Muscle of arm (tissue), 14 donors: ENCODE results near the gene SERPINH1. TPM values are rescaled to one million over a fixed set of nuclear protein-coding genes. Genes with fewer than 3 reads are reported as not detected.

Experiments
- DNase-seq: peaks from one replicate; pipeline ENCODE4 v3.0.0-alpha.2; 2013
- long read RNA-seq, 11 donors: transcript quantifications; one replicate each; lab custom pipeline, GENCODE V29; 2026
- polyA plus RNA-seq, 12 donors: library from polyadenylated mRNA; unstranded; fragments of 120-200 nt; gene quantifications; one replicate each; pipeline ENCODE4 v1.2.1, GENCODE V29; 2013; ENCODE audit not compliant: insufficient read length in 12 of 12

Gene SERPINH1
- 100 to 1,000 TPM in 11 of 12 donors, not detected in 1; 232 to 462 (median 323) TPM for polyA plus RNA-seq
- long read RNA-seq, donor 1, transcript SERPINH1-201 (5 exons, 2,225 nt): major isoform, 61 of 235 reads
- long read RNA-seq, donor 1, partial matches to known transcripts: 170 of 235 reads
- long read RNA-seq, donor 1, other reads (novel, unspliced or antisense): 0 of 235 reads
- long read RNA-seq, donor 2, transcript SERPINH1-205 (3 exons, 2,283 nt): minor isoform, 5 of 392 reads
- long read RNA-seq, donor 2, transcript SERPINH1-201 (5 exons, 2,225 nt): major isoform, 121 of 392 reads
- long read RNA-seq, donor 2, partial matches to known transcripts: 263 of 392 reads
- long read RNA-seq, donor 2, other reads (novel, unspliced or antisense): 0 of 392 reads
- long read RNA-seq, donor 3, transcript SERPINH1-201 (5 exons, 2,225 nt): major isoform, 49 of 63 reads
- long read RNA-seq, donor 3, partial matches to known transcripts: 13 of 63 reads
- long read RNA-seq, donor 3, other reads (novel, unspliced or antisense): 0 of 63 reads
- long read RNA-seq, donor 4, transcript SERPINH1-201 (5 exons, 2,225 nt): major isoform, 52 of 66 reads
- long read RNA-seq, donor 4, partial matches to known transcripts: 12 of 66 reads
- long read RNA-seq, donor 4, other reads (novel, unspliced or antisense): 0 of 66 reads
- long read RNA-seq, donor 5: 0 reads
- long read RNA-seq, donor 6, transcript SERPINH1-201 (5 exons, 2,225 nt): major isoform, 68 of 201 reads
- long read RNA-seq, donor 6, partial matches to known transcripts: 132 of 201 reads
- long read RNA-seq, donor 6, other reads (novel, unspliced or antisense): 0 of 201 reads
- long read RNA-seq, donor 7, transcript SERPINH1-201 (5 exons, 2,225 nt): major isoform, 55 of 142 reads
- long read RNA-seq, donor 7, partial matches to known transcripts: 85 of 142 reads
- long read RNA-seq, donor 7, other reads (novel, unspliced or antisense): 0 of 142 reads
- long read RNA-seq, donor 8, transcript SERPINH1-205 (3 exons, 2,283 nt): minor isoform, 6 of 269 reads
- long read RNA-seq, donor 8, transcript SERPINH1-201 (5 exons, 2,225 nt): major isoform, 94 of 269 reads
- long read RNA-seq, donor 8, partial matches to known transcripts: 169 of 269 reads
- long read RNA-seq, donor 8, other reads (novel, unspliced or antisense): 0 of 269 reads
- long read RNA-seq, donor 9, transcript SERPINH1-201 (5 exons, 2,225 nt): major isoform, 76 of 214 reads
- long read RNA-seq, donor 9, partial matches to known transcripts: 134 of 214 reads
- long read RNA-seq, donor 9, other reads (novel, unspliced or antisense): 0 of 214 reads
- long read RNA-seq, donor 10, transcript SERPINH1-201 (5 exons, 2,225 nt): major isoform, 114 of 262 reads
- long read RNA-seq, donor 10, transcript SERPINH1-205 (3 exons, 2,283 nt): minor isoform, 5 of 262 reads
- long read RNA-seq, donor 10, partial matches to known transcripts: 143 of 262 reads
- long read RNA-seq, donor 10, other reads (novel, unspliced or antisense): 0 of 262 reads
- long read RNA-seq, donor 11, transcript SERPINH1-201 (5 exons, 2,225 nt): major isoform, 119 of 345 reads
- long read RNA-seq, donor 11, partial matches to known transcripts: 223 of 345 reads
- long read RNA-seq, donor 11, other reads (novel, unspliced or antisense): 0 of 345 reads

DNA sequence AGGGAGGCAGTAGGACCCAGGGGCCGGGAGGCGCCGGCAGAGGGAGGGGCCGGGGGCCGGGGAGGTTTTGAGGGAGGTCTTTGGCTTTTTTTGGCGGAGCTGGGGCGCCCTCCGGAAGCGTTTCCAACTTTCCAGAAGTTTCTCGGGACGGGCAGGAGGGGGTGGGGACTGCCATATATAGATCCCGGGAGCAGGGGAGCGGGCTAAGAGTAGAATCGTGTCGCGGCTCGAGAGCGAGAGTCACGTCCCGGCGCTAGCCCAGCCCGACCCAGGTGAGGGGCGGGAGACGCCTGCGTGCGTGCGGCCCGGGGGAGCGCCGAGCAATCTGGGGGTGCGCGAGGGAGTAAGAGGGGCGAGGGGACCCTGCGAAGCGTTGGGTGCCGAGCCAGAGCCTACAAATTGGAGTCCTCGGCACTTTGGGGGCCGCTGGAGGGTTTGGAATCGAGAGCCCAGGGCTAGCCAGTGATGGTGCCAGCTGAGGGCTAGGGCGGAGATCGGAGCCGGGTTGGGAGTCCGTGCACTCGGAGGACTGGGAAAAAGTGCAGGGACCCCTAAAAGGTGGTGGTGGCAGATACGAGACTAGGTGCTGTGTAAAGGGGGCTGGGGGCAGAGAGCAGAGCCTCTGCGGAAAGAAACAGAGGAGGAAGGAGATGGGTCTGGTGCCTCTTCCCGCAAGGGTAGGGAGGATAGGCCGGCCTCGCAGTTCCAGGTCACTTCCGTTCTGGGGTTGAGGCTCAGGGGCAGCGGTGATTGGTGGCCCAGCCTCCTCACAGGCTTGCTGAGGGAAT is at the start of gene SERPINH1:
TSS of gene SERPINH1 (plus strand) at position 206 of the 788 bp plus-strand sequence. CDS start 4,097 bp downstream, outside the sequence.
- DNase-seq: peak; percentile 92

DNA sequence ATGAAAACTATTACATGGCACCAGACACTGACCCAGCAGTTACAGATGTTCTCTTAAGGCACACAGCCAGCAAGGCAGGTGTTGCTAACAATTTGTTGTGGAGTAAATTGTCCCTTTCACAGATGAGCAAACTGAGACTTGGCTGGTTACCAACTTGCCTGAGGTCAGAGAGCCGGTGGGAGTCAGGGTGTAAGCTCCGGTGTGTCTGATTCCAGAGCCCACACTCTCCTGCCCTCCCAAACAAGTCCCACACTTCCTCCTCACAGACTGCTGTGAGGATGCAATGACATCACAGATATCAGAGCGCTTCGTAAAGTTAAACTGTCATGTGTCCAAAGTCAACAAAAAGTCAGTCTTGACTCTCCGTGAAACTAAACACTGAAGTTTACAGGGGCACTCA is 48.8 kb upstream of the SERPINH1 start:
- DNase-seq: no peak

DNA sequence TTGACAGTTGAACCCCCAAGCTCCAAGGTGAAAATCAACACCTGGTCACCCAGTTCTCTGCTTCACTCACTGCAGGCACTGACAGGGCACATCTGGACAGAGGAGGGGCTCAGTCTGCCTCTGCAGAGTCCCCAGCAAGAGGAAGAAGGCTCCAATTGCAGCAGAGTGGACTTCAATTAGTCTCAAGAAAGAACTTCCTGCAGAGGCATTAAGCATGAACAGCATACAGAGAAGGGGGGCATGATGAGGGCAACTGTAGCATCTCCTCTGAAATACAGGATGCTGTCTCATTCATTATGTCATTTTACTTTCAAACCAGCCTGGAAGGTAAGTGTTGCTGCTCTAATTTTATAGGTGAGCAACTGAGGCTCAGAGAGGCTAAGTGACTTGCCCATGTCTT is 47.5 kb upstream of the SERPINH1 start:
- DNase-seq: no peak

DNA sequence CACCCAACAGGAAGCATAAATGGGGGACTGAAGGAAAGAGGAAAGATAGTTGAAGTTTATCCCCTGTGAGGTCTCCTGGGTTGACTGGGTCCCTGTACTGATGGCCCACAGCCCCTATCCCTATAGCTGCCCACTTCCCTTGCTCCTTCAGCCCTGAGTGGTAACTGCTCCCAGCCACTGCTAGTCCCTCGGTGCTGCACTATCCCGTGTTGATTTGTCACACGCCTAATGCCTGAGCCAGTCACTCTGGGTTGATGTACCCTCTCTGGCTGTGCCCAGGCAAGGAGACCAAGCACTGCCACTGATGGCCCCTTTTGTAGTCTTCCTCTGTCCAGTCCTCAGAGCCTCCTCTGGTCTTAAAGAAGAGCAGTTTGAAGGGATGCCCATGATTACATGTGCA is 45.9 kb upstream of the SERPINH1 start:
- DNase-seq: no peak

DNA sequence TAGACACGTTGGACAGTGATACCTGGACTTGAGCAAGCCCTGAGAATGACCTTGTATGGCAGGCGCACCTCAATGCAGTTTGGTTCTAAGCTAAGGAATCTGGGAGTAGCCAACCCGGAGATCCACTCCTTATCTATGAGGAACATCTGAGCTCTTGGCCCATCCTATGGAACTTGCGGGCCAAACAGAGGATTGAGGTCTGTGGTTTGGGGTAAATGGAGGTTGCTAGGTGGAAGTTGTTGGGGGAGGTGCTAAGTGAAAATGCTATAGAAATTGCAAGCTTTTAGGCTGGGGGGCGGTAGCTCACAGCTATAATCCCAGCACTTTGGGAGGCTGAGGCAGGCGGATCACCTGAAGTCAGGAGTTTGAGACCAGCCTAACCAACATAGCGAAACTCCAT is 45.2 kb upstream of the SERPINH1 start:
- DNase-seq: no peak

DNA sequence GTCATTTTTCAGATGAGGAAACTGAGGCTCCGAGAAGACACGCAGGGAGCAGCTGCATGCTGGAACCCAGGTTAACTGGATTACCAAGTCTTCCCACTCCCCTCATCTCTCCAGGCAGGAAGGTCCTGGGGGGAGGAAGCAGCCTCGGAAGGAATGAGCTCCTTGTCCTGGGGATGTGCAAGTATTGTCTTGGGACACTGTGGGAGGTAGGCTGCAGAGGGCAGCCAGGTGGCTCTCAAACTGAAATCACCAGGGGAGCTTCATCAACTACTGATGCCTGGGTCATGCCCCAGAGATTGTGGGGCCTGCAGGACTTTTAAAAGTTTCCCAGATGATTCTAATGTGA is 43.9 kb upstream of the SERPINH1 start:
- DNase-seq: no peak

DNA sequence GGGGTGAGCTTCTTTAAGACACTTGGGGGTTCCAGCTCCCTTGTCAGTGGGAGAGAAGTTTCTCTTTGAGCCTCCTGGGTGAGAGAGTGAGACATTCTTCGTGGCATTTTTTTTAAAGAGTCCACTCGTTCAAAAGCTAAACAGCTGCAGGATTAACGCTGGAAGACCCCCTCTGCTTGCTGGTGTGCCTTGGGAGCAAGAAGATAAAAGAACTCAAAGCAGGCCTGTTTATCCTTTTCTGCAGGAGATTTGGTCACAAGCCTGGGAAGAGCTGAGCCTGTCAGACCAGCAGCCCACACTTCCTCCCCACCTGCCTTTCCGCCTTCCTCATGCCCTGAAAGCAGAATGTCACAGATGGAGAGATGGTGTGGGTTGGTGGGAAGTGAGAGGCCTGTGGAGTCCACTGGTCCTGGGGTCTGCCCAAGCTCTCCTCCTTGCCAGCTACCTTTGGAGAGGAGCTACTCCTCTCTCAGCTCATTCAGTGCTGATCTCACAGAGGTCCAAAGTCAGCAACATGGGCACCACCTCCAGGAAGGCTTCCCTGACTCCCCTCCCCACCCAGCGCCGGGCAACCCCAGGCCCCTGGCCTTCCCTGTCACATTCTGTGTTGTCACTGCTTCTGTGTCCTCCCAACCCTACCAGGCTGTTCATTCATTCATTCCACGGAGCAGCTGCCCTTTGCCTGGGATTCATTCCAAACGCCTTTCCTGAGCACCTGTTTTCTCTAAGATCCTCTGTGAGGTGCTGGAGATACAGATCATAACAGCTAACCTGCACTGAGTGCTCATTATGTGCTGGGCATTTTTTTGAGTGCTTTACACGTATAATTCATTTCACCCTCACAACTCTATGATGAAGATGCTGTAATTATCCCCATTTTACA is 43.0 kb upstream of the SERPINH1 start:
- no peak for DNase-seq

DNA sequence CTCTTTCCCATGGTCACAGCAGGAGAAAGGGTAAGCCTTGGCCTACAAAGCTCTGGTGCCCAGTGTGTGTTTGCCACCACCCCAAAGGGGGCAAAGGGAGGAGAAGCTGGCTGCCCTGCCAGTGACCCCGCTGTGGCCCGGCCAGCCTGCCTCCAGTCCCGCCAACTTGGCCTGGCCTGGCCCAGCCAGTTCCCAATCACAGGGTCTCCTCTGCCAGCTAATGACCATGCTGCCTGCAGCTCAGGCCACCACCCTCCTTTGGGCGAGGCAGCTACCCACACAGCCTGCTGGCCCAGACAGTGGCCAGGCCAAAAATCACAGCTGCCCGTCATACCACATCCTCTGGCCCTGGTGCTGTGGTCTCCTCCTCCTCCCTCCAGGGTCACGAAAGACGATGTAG is 41.4 kb upstream of the SERPINH1 start:
- DNase-seq: no peak

DNA sequence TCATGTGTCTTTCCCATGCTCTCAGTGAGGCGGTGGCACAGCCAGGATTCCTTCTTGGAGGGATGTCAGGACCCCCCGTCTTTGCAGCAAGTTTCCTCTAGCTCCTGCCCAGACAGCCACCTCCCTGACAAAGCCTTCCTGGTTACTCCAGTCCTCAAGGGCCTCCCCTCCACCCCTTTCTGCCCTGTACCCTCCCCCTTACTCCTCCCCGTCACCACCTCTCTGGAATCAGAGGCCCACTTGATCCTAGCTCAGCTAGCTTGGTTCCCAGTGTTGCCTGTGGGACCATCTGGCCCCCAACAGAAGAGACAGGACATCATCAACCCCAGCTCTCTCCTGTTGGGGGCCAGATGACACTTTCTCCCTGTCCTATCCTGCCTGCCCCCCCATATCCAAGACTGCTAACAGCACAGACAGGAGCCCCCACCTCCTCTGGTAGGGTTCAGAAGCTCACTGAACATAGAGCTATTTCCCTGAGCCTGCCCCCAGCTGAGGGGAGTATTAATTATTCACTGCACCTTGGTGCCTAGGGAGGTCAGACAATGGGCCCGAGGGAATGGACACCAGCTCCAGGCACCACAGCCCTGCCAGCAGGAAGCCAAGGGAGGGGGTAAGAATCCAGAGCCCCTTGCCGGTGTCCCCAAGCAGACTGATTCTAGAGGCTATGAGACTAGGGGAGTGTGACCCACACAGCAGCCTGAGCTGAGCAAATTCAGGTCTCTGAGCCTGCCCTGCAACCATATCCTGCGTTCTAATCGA is 39.6 kb upstream of the SERPINH1 start:
- no peak for DNase-seq

DNA sequence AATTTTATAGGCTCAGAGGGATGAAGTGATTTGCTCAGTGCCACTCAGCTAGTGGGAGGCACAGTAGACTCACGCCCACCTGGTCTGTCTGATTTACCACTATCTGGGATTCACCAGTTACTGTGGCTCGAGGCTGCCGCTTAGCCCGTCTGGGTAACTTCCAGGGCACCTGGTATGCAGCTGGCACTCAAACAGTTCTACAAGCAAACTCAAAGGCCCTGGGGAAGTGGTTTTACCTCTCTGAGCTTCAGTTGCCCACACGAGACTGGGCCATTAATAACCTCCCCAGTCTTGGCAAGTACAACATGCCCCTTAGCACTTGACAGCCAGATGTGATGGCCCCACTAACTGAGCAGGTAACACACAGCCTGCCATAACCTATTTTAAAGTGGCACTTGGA is 38.9 kb upstream of the SERPINH1 start:
- no peak for DNase-seq

DNA sequence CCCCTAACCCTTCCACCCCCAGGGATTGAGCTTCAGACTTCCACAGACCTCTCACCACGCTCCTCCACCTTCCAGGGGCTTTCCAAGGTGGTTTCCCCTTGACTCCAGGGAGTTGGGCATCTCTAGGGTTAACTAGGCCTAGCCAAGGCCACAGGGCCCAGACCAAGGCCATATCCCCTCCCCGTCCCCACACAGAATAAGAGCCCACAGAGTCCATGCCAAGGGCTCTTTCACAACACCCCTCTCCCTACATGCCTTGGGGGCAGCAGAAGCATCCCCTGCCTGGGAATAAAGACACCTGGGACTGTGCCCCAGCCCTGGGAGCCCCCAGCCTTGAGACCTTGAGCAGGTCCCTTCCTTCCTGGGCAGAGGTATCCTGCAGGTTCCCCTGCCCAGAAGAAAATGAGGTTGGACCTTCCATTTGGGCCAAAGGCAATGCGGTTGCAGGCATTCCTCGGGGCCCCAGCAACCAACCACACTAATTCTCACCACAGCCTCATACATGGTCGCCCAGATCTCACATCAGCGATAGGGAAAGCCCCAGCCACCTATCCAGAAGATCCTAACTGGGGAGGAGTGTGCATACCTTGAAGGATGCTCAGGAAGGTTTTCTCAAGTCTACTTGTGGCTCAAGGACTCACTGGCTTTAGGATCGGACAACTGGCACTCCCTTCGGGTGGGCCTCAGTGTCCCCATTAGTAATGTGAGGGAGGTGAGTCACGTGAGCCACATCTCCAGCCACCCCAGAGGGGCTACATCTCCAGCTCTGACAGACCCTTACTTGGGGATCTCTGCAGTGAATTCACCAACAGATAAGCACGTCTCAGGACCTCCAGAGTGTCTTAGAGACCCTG is 38.0 kb upstream of the SERPINH1 start:
- no peak for DNase-seq

DNA sequence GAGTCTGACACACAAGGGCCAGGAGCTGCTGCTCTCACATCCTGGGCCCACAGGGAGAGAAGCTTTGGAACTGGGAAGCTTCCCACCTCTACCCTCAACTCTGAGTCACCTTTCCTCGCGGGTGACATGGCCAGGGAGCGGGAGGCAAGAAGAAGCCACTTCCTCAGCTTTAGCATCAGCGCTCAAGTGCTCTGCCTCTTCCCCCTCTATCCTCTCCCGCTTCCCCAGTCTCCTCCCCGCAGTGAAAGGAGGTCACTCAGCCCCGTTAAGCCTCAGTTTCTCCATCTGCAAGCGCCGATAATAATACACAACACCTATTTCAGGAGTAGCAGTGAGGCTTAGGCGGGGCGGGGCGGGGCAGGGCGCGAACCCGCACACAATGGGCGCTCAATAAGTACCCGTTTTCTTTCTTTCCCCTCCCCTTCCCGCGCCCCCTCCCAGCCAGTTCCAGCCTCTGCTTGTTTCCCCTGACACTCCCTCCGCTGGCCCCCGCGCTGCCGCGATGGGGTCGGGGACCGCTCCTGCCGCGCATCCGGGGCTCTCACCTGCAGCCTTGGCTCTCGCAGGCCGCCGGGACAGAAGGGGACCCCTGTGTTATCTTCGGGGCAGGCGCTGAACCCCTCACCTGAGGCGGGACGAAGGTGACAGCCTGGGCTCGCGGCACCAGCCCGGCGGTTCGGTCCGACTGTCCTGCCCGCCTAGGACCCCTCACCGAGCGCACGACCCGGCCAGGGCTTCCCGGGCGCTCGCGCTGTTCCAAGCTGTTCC is 37.2 kb upstream of the SERPINH1 start:
- DNase-seq: no peak

DNA sequence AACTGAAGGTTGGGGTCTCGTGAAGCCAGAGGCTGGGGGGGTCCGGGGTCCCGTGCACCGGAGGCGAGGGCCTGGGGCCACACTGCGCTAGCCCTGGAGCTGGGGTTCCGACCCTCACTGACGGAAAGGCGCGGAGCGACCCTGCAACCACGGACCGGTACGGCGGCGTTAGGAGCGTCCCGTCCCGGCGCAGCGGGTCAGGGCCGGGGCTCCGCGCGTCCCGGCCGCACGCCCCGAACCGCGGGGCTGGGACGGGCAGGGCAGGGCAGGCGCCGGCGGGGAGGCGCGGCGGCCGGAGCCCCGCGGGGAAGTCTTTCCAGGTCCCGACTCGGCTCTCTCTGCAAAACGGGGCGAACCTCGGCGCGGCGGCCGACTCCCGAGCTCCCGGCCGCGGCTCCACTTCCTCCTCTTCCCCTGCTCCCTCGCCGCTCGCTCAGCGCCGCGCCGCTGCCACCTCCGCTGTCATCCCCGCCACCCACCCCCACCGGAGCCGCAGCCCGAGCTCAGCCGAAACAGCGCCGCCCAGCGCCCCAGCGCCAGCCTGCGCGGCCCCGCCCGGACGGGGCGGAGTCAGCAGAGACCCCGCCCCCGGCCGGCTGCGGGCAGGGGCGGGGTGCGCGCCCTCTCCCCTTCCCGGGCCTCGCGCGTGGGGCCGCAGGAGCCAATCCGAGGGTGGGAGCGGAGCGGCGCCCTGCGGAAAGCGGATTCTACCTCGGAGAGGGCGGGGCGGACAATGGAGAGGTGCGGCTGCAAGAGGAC is 36.4 kb upstream of the SERPINH1 start, which contains the start of gene GDPD5:
TSS of gene GDPD5 (minus strand) at position 509 of the 759 bp plus-strand sequence. CDS start 48,206 bp downstream, outside the sequence.
- peak; percentile 77 for DNase-seq

DNA sequence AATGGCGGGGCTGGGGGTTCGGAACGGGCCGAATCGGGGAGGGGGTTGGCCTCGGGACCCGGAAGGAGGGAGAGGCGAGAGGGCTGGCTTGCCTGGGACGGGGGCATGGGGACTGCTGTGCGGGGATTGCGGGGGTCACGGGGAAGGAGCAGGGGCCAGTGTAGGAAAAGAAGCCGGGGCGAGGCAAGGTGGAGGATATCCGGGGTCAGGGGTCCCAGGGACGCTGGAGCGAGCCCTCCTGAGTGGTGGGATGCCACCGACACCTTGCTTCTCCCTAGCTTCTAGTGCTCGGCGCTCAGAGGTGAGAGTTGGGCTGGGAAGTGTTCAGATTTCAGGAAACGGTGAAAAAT is 35.9 kb upstream of the SERPINH1 start:
- no peak for DNase-seq

DNA sequence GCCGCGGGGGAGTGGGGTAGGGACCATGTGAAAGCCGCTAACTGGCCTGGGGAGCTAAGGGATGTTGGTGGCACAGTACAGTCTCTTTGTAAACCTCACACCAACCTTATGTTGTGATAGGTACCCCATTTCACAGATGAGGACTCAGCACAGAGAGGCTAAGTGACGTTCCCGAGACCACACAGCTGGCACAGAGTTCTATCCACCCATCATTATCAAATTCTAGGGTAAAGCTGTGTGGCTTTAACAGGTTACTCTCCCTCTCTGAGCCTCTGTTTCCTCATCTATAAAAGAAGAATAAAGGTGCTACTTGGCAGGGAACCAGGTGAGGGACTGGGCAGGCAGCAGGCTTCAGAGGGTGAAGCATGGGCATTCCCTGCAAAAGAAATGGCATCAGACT is 34.9 kb upstream of the SERPINH1 start:
- DNase-seq: no peak
